KOPT-K1 (cell line): Measurements from ENCODE around the gene BCL2L15.

Experiments used
- H3K27ac ChIP-seq: fragments of 200-600 bp; sonication (generic); 2 replicates; pipeline ENCODE4 v1.5.1; 2016; ENCODE audit warnings: antibody characterized with exemption, mild to moderate bottlenecking, low read depth, low read length; ENCODE audit not compliant: poor library complexity, severe bottlenecking
- H3K36me3 ChIP-seq: fragments of 200-600 bp; sonication (generic); 2 replicates; pipeline ENCODE4 v1.5.1; 2017; ENCODE audit warnings: antibody characterized with exemption, mild to moderate bottlenecking, low read length, moderate library complexity; ENCODE audit not compliant: insufficient read depth
- H3K9me3 ChIP-seq: fragments of 200-600 bp; sonication (generic); 2 replicates; pipeline ENCODE4 v1.5.1; 2017; ENCODE audit warnings: antibody characterized with exemption, low read length, mild to moderate bottlenecking; ENCODE audit not compliant: insufficient read depth, poor library complexity, severe bottlenecking

Gene BCL2L15

GRCh38 chr1:113895098-113895497 is 7.7 kb upstream of the BCL2L15 start:
- H3K36me3 ChIP-seq: peaks cover 68% of the 10 kb centered on the region
- no peaks in the 10 kb centered on the region for H3K9me3 ChIP-seq
- no peak overlapping the region for H3K27ac ChIP-seq

DNA sequence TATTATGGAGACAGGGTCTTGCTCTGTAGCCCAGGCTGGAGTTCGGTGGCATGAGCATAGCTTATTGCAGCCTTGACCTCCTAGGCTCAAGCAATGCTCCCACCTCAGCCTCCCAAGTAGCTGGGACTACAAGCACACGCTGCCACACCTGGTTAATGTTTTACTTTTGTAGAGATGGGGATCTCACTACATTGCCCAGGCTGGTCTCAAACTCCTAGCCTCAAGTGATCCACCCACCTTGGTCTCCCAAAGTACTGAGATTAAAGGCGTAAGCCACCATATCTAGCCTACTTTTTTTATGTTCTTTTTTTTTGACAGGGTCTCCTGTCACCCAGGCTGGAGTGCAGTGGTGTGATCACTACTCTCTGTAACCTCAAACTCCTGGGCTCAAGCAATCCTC is 5.9 kb upstream of the BCL2L15 start:
- no peak overlapping the region for H3K27ac ChIP-seq
- H3K36me3 ChIP-seq: peaks cover 50% of the 10 kb centered on the region
- H3K9me3 ChIP-seq: no peaks in the 10 kb centered on the region

GRCh38 chr1:113891631-113892220 is 4.3 kb upstream of the BCL2L15 start:
- Histone ChIP-seq H3K36me3 (peaks cover 34% of the 10 kb centered on the region), H3K27ac (no peak overlapping the region), H3K9me3 (no peaks in the 10 kb centered on the region)

DNA sequence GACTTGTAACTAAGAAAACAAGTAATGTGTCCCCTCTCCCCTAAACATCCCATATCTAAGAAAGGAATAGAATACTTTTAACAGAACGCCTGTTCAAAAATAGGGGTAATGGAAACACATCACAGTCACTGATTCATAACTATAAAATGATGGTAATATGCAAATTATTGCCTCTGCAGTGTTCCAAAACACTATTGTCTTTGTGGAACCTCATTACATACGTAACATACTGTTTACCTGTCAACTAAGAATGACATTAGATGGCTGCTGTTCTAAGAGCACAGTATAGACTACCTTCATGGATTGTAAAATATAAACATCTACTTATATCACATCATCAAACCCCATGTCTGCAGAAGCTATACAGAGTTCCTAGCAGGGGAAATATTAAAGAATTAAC is 3.4 kb upstream of the BCL2L15 start:
- Histone ChIP-seq H3K9me3 (no peaks in the 10 kb centered on the region), H3K36me3 (peaks cover 25% of the 10 kb centered on the region), H3K27ac (no peak overlapping the region)

- no peak overlapping the region for H3K27ac ChIP-seq
- H3K36me3 ChIP-seq: no peaks in the 10 kb centered on the region
- no peaks in the 10 kb centered on the region for H3K9me3 ChIP-seq
These were observed 672 bp downstream of the BCL2L15 start for GRCh38 chr1:113886417-113887401.

DNA sequence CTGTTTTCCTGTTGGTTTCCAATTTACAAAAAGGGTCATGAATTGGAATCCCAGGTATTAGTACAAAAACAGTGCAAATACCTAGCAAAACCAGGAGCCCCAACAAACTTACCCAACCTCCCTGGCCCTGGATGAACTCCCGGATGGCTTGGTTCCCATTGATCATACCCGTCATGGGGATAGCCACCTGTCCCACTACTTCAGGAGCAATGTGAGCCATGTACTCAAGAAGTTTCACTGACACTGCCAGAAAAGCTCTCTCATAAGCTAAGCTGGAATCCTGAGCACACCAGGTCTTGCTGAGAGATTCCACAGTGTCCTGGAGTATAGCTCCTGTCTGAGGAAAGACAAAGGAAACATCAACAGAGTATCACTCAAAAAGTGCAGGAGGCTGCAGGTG is 5.7 kb downstream of the BCL2L15 start:
- no peaks in the 10 kb centered on the region for H3K9me3 ChIP-seq
- peak overlapping the region; percentile 64 for H3K27ac ChIP-seq
- no peaks in the 10 kb centered on the region for H3K36me3 ChIP-seq

GRCh38 chr1:113879739-113880038 is 7.7 kb downstream of the BCL2L15 start:
- Histone ChIP-seq H3K36me3 (no peaks in the 10 kb centered on the region), H3K9me3 (no peaks in the 10 kb centered on the region), H3K27ac (peak overlapping the region; percentile 64)

- Histone ChIP-seq H3K27ac (no peak overlapping the region), H3K36me3 (no peaks in the 10 kb centered on the region), H3K9me3 (no peaks in the 10 kb centered on the region)
These were observed 11.2 kb downstream of the BCL2L15 start for GRCh38 chr1:113876176-113876575.

GRCh38 chr1:113875714-113876113 is 11.7 kb downstream of the BCL2L15 start:
- Histone ChIP-seq H3K9me3 (no peaks in the 10 kb centered on the region), H3K27ac (no peak overlapping the region), H3K36me3 (no peaks in the 10 kb centered on the region)

- peak overlapping the region; percentile 32 for H3K27ac ChIP-seq
- no peaks in the 10 kb centered on the region for H3K9me3 ChIP-seq
- no peaks in the 10 kb centered on the region for H3K36me3 ChIP-seq
These were observed 13.1 kb downstream of the BCL2L15 start for GRCh38 chr1:113874012-113874879.

GRCh38 chr1:113872219-113872935 is 15.0 kb downstream of the BCL2L15 start:
- Histone ChIP-seq H3K27ac (peak overlapping the region; percentile 85), H3K36me3 (no peaks in the 10 kb centered on the region), H3K9me3 (no peaks in the 10 kb centered on the region)

- peak within 1 kb of the TSS; percentile 85 for H3K27ac ChIP-seq
- H3K9me3 ChIP-seq: no peaks in the 10 kb centered on the region
These were observed 15.7 kb downstream of the BCL2L15 start, which contains the start of gene PTPN22 for GRCh38 chr1:113871597-113872113. Gene PTPN22, minus strand, starts transcription at chr1:113871712.

GRCh38 chr1:113870778-113871177 is 16.6 kb downstream of the BCL2L15 start:
- Histone ChIP-seq H3K36me3 (no peaks in the 10 kb centered on the region), H3K27ac (peak overlapping the region; percentile 85), H3K9me3 (no peaks in the 10 kb centered on the region)

More at GRCh38 chr1:113871597-113872113, 15.7 kb downstream of the BCL2L15 start, which contains the start of gene PTPN22:
- no peaks in the 10 kb centered on the region for H3K36me3 ChIP-seq

GRCh38 chr1:113868387-113869083 is 18.8 kb downstream of the BCL2L15 start:
- Histone ChIP-seq H3K36me3 (peaks cover under 1% of the 10 kb centered on the region; the same call in 1 of the 2 replicates), H3K27ac (no peak overlapping the region), H3K9me3 (no peaks in the 10 kb centered on the region)
